ENCODE data around the gene ZBP1.

Gene ZBP1

DNA sequence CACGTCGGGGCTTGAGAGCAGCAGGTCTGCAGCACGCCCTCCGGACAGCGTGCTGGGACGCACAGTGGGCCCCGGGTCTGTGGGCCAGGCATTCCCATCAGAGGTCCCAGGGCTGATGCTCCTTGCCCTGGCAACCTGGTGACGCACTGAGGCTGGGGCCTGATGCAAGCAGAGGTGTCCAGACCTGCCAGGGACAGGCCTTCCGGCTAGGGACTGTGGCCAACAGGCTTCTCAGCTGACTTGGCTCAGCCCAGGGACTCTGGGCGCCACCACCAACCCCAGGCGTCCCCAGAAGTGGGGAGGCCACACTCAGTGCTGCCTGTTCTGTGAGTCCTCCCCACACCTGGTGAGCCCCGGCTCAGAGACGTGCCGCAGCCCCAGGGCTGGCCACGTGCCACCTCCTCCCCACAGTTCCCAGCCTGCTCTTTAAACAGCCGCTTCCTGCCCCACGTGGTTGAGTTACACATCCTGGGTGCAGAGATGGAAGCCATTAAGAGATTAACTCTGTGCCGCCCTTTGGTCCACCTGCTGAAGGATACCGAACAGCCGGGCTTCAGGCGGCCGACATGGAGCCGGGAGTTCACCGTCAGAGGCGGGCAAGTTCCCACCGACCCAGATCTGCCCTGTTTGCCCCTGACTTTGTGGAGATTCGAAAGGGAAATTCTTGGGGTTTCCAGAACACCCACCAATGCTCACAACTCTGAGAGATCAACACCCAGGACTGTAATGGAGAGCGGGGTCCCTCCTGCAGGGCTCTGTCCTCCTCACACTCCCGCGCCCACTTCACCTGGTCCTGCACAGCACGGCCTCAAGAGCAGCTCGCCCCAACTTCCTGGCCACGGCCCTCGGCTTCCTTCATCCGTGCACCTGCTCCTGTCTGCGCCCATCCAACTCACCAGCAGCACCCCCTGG is 37.6 kb upstream of the ZBP1 start:
- H3K4me3 ChIP-seq (ENCODE audit: low read depth, low read length): no peak overlapping the region
- TF ChIP-seq CTCF (conservative IDR thresholded peaks at IDR 0.05; ENCODE audit: low read depth, low read length): no peak
- no peak for DNase-seq (ENCODE audit: low read depth)

DNA sequence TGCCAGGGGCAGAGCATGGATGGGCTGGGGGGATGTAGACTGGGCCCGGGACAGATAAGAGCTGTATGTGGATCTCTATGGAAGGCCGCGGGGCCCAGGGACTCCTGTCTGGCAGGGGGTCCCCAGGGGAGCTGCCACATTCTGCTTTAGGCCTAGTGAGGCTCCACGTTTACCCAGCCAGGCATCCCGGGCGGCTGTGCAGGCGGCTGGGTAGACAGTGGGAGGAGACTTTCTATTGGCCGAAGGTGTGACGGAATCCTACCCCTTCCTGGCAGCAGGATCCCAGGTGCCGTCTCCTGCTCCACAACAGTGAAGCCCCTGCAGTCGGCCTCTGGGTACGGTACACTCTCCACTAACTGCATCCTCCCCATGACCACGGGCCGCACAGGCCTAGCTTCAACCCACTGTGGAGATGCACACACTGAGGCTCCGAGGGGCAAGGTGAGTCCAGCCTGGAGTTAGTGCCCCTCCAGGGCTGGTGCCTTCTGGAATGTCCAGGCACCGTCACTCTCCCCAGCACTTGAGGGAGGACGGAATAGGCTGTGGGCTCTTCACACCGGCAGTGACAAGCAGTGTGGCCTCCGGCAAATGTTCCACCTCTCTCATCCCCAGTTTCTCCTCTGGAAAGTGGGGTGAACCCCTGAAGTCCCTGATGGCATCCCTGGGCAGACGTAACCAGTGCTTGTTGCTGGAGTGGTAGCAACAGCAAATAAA is 36.8 kb upstream of the ZBP1 start:
- TF ChIP-seq CTCF (conservative IDR thresholded peaks at IDR 0.05; ENCODE audit: low read depth, low read length): no peak
- H3K4me3 ChIP-seq (ENCODE audit: low read depth, low read length): no peak overlapping the region
- DNase-seq (ENCODE audit: low read depth): no peak

GRCh38 chr20:57656252-57656820 is 36.1 kb upstream of the ZBP1 start:
- no peak for DNase-seq (ENCODE audit: low read depth)
- TF ChIP-seq CTCF (conservative IDR thresholded peaks at IDR 0.05; ENCODE audit: low read depth, low read length): no peak
- no peak overlapping the region for H3K4me3 ChIP-seq (ENCODE audit: low read depth, low read length)

- no peak overlapping the region for H3K4me3 ChIP-seq (ENCODE audit: low read depth, low read length)
- TF ChIP-seq CTCF (conservative IDR thresholded peaks at IDR 0.05; ENCODE audit: low read depth, low read length): no peak
- no peak for DNase-seq (ENCODE audit: low read depth)
Measured at GRCh38 chr20:57655809-57656155, 35.6 kb upstream of the ZBP1 start.

DNA sequence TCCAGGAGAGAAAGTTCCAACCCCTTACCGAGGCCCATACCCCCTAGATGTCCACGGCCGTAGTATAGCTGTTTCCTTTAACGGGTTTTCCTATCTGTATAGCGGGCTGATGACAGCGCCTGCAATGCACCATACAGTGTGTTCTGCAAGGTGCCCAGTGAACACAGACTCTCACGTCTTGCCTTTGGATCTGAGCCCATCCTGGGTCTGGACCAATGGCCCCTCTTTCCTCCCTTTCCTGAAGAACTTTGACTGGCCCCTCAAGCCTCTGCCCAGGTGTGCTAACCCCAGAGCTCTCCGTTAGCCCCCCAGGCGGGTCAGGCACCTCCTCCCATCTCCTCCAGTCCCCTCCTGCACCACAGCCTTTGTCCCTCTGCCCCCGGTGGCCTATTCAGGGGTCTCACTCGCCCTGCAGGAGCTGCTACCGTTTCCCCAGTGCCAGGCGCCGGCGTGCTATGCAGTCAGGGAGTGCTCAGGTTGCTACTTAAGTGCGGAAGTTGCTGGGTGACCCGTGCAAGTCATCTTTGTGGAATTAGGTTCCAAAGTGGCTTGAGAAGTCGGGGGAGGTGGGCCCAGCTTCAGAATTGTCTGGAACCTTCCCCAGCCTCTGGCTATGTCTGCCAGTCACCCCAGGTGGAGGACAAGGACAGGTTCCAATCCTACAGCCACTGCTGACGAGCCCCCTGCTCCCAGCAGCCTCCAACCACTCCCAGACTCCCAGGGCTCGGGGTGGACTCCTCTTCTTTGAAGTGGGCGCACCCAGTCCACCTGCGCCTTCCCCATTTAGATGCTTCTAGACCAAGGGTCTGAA is 35.0 kb upstream of the ZBP1 start:
- no peak overlapping the region for H3K4me3 ChIP-seq (ENCODE audit: low read depth, low read length)
- TF ChIP-seq CTCF (conservative IDR thresholded peaks at IDR 0.05; ENCODE audit: low read depth, low read length): no peak
- no peak for DNase-seq (ENCODE audit: low read depth)

DNA sequence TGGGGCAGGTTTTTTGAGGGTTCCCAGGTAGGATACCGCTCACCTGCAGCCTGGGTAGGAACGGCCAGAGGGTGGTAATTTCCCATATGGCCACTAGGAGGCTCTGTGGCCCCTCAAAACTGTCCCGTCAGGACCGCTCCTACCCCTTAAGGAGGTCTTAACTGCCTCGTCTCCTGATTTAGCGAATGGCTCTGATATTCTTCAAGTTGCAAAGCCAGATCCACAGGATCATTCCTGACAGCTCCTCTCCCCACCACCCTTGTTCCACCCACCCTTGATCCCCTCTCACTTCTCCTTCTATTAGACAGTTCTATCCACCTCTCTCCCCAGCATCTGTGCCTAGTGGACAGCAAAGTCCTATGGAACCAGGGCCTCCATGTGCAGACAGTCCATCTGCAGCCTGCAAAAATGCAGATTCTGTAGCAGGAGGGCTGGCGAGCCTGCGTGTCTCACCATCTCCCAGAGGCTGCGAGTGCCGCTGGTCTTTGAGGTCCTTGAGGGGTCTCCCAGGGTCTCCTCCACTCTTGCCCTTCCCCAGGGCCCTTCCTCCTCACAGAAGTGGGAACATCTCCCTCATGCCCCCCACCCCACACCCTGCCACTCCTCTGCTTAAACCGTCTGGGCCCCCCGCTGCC is 34.3 kb upstream of the ZBP1 start:
- DNase-seq (ENCODE audit: low read depth): peak; percentile 76
- no peak overlapping the region for H3K4me3 ChIP-seq (ENCODE audit: low read depth, low read length)
- TF ChIP-seq CTCF (conservative IDR thresholded peaks at IDR 0.05; ENCODE audit: low read depth, low read length): peak; percentile 96
